Hepatocyte (in vitro differentiated cells): ENCODE measurements around the gene MAP4K3. TPM values are rescaled to one million over a fixed set of nuclear protein-coding genes. Genes with fewer than 3 reads are reported as not detected.

Source experiments
- DNase-seq: peaks from one replicate; pipeline ENCODE4 v3.0.0-alpha.2; 2016; ENCODE audit warnings: low spot score
- H2AFZ ChIP-seq: fragments of 200-600 bp; sonication (generic); 2 replicates; pipeline ENCODE4 v1.6.0; 2016; ENCODE audit warnings: antibody characterized with exemption, mild to moderate bottlenecking
- H3K27ac ChIP-seq: fragments of 200-600 bp; sonication (generic); 2 replicates; pipeline ENCODE4 v1.5.1; 2016; ENCODE audit warnings: mild to moderate bottlenecking
- H3K27me3 ChIP-seq: fragments of 200-600 bp; sonication (generic); 2 replicates; pipeline ENCODE4 v1.6.1; 2016
- H3K36me3 ChIP-seq: fragments of 200-600 bp; sonication (generic); replicated peaks from 2 replicates; pipeline ENCODE4 v1.5.1; 2016; ENCODE audit warnings: low read depth; ENCODE audit not compliant: insufficient read depth
- H3K4me1 ChIP-seq: fragments of 200-600 bp; sonication (generic); 2 replicates; pipeline ENCODE4 v1.5.1; 2016; ENCODE audit warnings: mild to moderate bottlenecking, moderate library complexity; ENCODE audit not compliant: insufficient read depth
- H3K4me2 ChIP-seq: fragments of 200-600 bp; sonication (generic); 2 replicates; pipeline ENCODE4 v1.6.0; 2016
- H3K4me3 ChIP-seq: fragments of 200-600 bp; sonication (generic); 2 replicates; pipeline ENCODE4 v1.5.1; 2016; ENCODE audit warnings: mild to moderate bottlenecking
- H3K79me2 ChIP-seq: fragments of 200-600 bp; sonication (generic); 2 replicates; pipeline ENCODE4 v1.6.0; 2017; ENCODE audit warnings: mild to moderate bottlenecking
- H3K9me2 ChIP-seq: fragments of 200-600 bp; sonication (generic); replicated peaks from 2 replicates; pipeline ENCODE4 v1.6.0; 2017; ENCODE audit warnings: mild to moderate bottlenecking; ENCODE audit not compliant: insufficient read depth
- H3K9me3 ChIP-seq: fragments of 200-600 bp; sonication (generic); 2 replicates; pipeline ENCODE4 v1.5.1; 2016; ENCODE audit warnings: low read depth, mild to moderate bottlenecking
- H4K20me1 ChIP-seq: fragments of 200-600 bp; sonication (generic); 2 replicates; pipeline ENCODE4 v1.6.0; 2016; ENCODE audit warnings: mild to moderate bottlenecking; ENCODE audit not compliant: insufficient read depth, poor library complexity, severe bottlenecking
- CTCF ChIP-seq: fragments of 200-600 bp; sonication (generic); IDR thresholded peaks from 2 replicates; pipeline ENCODE4 v1.5.1; 2016; ENCODE audit warnings: antibody characterized with exemption, mild to moderate bottlenecking; ENCODE audit not compliant: poor library complexity
- EZH2 ChIP-seq: fragments of 200-600 bp; sonication (generic); IDR thresholded peaks from 2 replicates; pipeline ENCODE4 v1.6.1; 2016; ENCODE audit warnings: antibody characterized with exemption, mild to moderate bottlenecking, borderline replicate concordance
- EZH2phosphoT487 ChIP-seq: fragments of 200-600 bp; sonication (generic); IDR thresholded peaks from one replicate; pipeline ENCODE4 v1.6.1; 2018; ENCODE audit warnings: antibody characterized with exemption, mild to moderate bottlenecking, low read depth, moderate library complexity; ENCODE audit not compliant: unreplicated experiment, severe bottlenecking
- WGBS: methylation state at CpG from one replicate; pipeline ENCODE4 v1.1.6; 2016; ENCODE audit warnings: low lambda C conversion rate; ENCODE audit errors: missing lambda C conversion rate; 5-methylcytosine and 5-hydroxymethylcytosine counted together
- polyA plus RNA-seq: library from polyadenylated mRNA; unstranded; fragments of >200 nt; fragmentation: Nextera tagmentation; extraction: Ambion mirVana; gene quantifications from 2 replicates; pipeline ENCODE4 v1.2.1, GENCODE V29; 2016
- total RNA-seq: library from RNA; depleted of rRNA; stranded (reverse); fragments of >200 nt; gene quantifications from 2 replicates; pipeline ENCODE4 v1.2.3, GENCODE V29; 2014

The MAP4K3 gene
- total and polyA plus RNA-seq, 2 experiments from 2014 or later, result 24.5 to 65.1 TPM

- no peak overlapping the region for H3K4me2 ChIP-seq
- no peak overlapping the region for H2AFZ ChIP-seq
- H3K27ac ChIP-seq, result no peak overlapping the region
- no peaks in the 10 kb centered on the region for H3K27me3 ChIP-seq
- WGBS, result 96% methylated on average over 6 of the region's 6 CpGs
- no peak for DNase-seq
- no peaks in the 10 kb centered on the region for H3K79me2 ChIP-seq
- no peaks in the 10 kb centered on the region for H3K4me1 ChIP-seq
- H4K20me1 ChIP-seq, result no peaks in the 10 kb centered on the region
- no peaks in the 10 kb centered on the region for H3K9me3 ChIP-seq
- no peaks in the 10 kb centered on the region for H3K36me3 ChIP-seq
- TF ChIP-seq CTCF, result no peak
- TF ChIP-seq EZH2, result no peak
- no peak overlapping the region for H3K4me3 ChIP-seq
- no peaks in the 10 kb centered on the region for H3K9me2 ChIP-seq
Measured at GRCh38 chr2:39290433-39290832, 146.7 kb downstream of the MAP4K3 start.

- no peak overlapping the region for H2AFZ ChIP-seq
- H3K9me2 ChIP-seq, result no peaks in the 10 kb centered on the region
- no peaks in the 10 kb centered on the region for H3K27me3 ChIP-seq
- TF ChIP-seq CTCF (no peak), EZH2phosphoT487 (no peak), EZH2 (no peak)
- H3K4me2 ChIP-seq, result no peak overlapping the region
- no peak for DNase-seq
- no peak overlapping the region for H3K27ac ChIP-seq
- no peaks in the 10 kb centered on the region for H3K79me2 ChIP-seq
- H3K36me3 ChIP-seq, result peaks cover 4% of the 10 kb centered on the region
- no peaks in the 10 kb centered on the region for H3K4me1 ChIP-seq
- H3K4me3 ChIP-seq, result no peak overlapping the region
- H4K20me1 ChIP-seq, result no peaks in the 10 kb centered on the region
- no peaks in the 10 kb centered on the region for H3K9me3 ChIP-seq
Measured at GRCh38 chr2:39289609-39290008, 147.5 kb downstream of the MAP4K3 start.

GRCh38 chr2:39283561-39283960 lies 153.5 kb downstream of the MAP4K3 start:
- H3K36me3 ChIP-seq, result peaks cover 4% of the 10 kb centered on the region

More at GRCh38 chr2:39283561-39283960, 153.5 kb downstream of the MAP4K3 start:
- Histone ChIP-seq H3K27me3 (no peaks in the 10 kb centered on the region), H3K9me2 (no peaks in the 10 kb centered on the region), H3K27ac (no peak overlapping the region), H3K4me2 (no peak overlapping the region), H3K4me3 (no peak overlapping the region), H3K4me1 (no peaks in the 10 kb centered on the region), H3K9me3 (no peaks in the 10 kb centered on the region), H3K79me2 (no peaks in the 10 kb centered on the region), H4K20me1 (no peaks in the 10 kb centered on the region), H2AFZ (no peak overlapping the region)
- TF ChIP-seq CTCF, result no peak
- TF ChIP-seq EZH2, result no peak
- TF ChIP-seq EZH2phosphoT487, result no peak
- 88% methylated on average over 1 of the region's 1 CpG for WGBS
- no peak for DNase-seq
